Measurements from ENCODE around the gene FUT7. TPM values are rescaled to one million over a fixed set of nuclear protein-coding genes. Genes with fewer than 3 reads are reported as not detected.

FUT7 gene
- total and polyA plus RNA-seq, 2 of the 8 experiments (the other 6 are each of a cell fraction or from before 2014, with no cell fraction given): not detected

- TF ChIP-seq CHD7 (IDR thresholded peaks at IDR 0.05; ENCODE audit: insufficient replicate concordance, low read length) (no peak), CTBP2 (IDR thresholded peaks at IDR 0.05; ENCODE audit: borderline replicate concordance, insufficient read depth, insufficient read length, low read length) (no peak), ATF2 (IDR thresholded peaks at IDR 0.05; ENCODE audit: low read length) (no peak), SIX5 (IDR thresholded peaks at IDR 0.05; ENCODE audit: low read depth, low read length) (no peak), YY1 (IDR thresholded peaks at IDR 0.05; ENCODE audit: low read depth, low read length) (0 out of 2 replicates have a peak, but pooled peaks have one; percentile 7), GTF2F1 (IDR thresholded peaks at IDR 0.05; ENCODE audit: borderline replicate concordance, low read depth, low read length) (no peak), SUZ12 (IDR thresholded peaks at IDR 0.05; ENCODE audit: low read length) (no peak), CREB1 (IDR thresholded peaks at IDR 0.05) (no peak), CBX8 (IDR thresholded peaks at IDR 0.05; ENCODE audit: borderline replicate concordance, low read depth, low read length) (no peak)
These were observed 38.5 kb upstream of the FUT7 start, which contains the start of gene SAPCD2 (continued) for GRCh38 chr9:137070201-137070905.
